ENCODE data around the gene THAP5.

GRCh38 chr7:108517951-108518350 lies 51.6 kb downstream of the THAP5 start:
- no peak for TF ChIP-seq CTCF (conservative IDR thresholded peaks at IDR 0.05 in 1 of 2, IDR thresholded peaks at IDR 0.05 in 1 of 2; ENCODE audit: extremely low read depth in 1 of 2, insufficient read depth in 1 of 2, low read depth in 1 of 2, low read length in 2 of 2)
- no peak for TF ChIP-seq EZH2 (IDR thresholded peaks at IDR 0.05; ENCODE audit: borderline replicate concordance, low read length)

All from mammary epithelial cell (primary cell).